ENCODE data around the gene PCDHB14.
"Not testable (repeated sequence)": the region's sequence is repeated elsewhere in the genome, so short reads cannot be mapped to it uniquely, and the experiment has no call there.

Gene PCDHB14

GRCh38 chr5:141223112-141223783 is at the start of gene PCDHB14:
Gene PCDHB14, plus strand, starts transcription at chr5:141223343. Its CDS starts 163 bp downstream, at chr5:141223506.
- peak; percentile 51 for DNase-seq

GRCh38 chr5:141174291-141175104 is 48.6 kb upstream of the PCDHB14 start:
- DNase-seq: not testable (repeated sequence)

GRCh38 chr5:141175933-141176332 is 47.2 kb upstream of the PCDHB14 start:
- DNase-seq: no peak

GRCh38 chr5:141177577-141178191 is 45.5 kb upstream of the PCDHB14 start, which contains the start of gene PCDHB8:
Gene PCDHB8, plus strand, starts transcription at chr5:141177790. Its CDS starts 245 bp downstream, at chr5:141178035.
- DNase-seq: not testable (repeated sequence)

- not testable (repeated sequence) for DNase-seq
These were observed 43.8 kb upstream of the PCDHB14 start for GRCh38 chr5:141179371-141179770.

GRCh38 chr5:141179876-141180275 is 43.3 kb upstream of the PCDHB14 start:
- DNase-seq: not testable (repeated sequence)

- DNase-seq: no peak
These were observed 42.8 kb upstream of the PCDHB14 start for GRCh38 chr5:141180313-141180712.

- DNase-seq: no peak
These were observed 40.9 kb upstream of the PCDHB14 start, which contains the start of gene PCDHB16 for GRCh38 chr5:141182248-141182647. Gene PCDHB16, plus strand, starts transcription at chr5:141182387. Its CDS starts 173 bp downstream, at chr5:141182560.

GRCh38 chr5:141184117-141184855 is 38.9 kb upstream of the PCDHB14 start:
- DNase-seq: not testable (repeated sequence)

GRCh38 chr5:141186897-141187512 is 36.1 kb upstream of the PCDHB14 start, which contains the start of gene PCDHB9:
Gene PCDHB9, plus strand, starts transcription at chr5:141187161. Its CDS starts 158 bp downstream, at chr5:141187319.
- DNase-seq: no peak

- not testable (repeated sequence) for DNase-seq
These were observed 34.5 kb upstream of the PCDHB14 start for GRCh38 chr5:141188682-141189081.

- DNase-seq: not testable (repeated sequence)
These were observed 34.0 kb upstream of the PCDHB14 start for GRCh38 chr5:141189131-141189530.

- DNase-seq: no peak
These were observed 30.9 kb upstream of the PCDHB14 start, which contains the start of gene PCDHB10 for GRCh38 chr5:141192110-141192725. Gene PCDHB10, plus strand, starts transcription at chr5:141192353. Its CDS starts 200 bp downstream, at chr5:141192553.

GRCh38 chr5:141194332-141194731 is 28.8 kb upstream of the PCDHB14 start:
- DNase-seq: not testable (repeated sequence)

GRCh38 chr5:141196363-141196762 is 26.8 kb upstream of the PCDHB14 start:
- DNase-seq: no peak

- peak; percentile 4 for DNase-seq
These were observed 23.5 kb upstream of the PCDHB14 start, which contains the start of gene PCDHB11 for GRCh38 chr5:141199359-141200235. Gene PCDHB11, plus strand, starts transcription at chr5:141199627. Its CDS starts 148 bp downstream, at chr5:141199775.

GRCh38 chr5:141201126-141201525 is 22.0 kb upstream of the PCDHB14 start:
- DNase-seq: not testable (repeated sequence)

GRCh38 chr5:141201646-141202045 is 21.5 kb upstream of the PCDHB14 start:
- DNase-seq: not testable (repeated sequence)

- no peak for DNase-seq
These were observed 14.7 kb upstream of the PCDHB14 start, which contains the start of gene PCDHB12 for GRCh38 chr5:141208478-141208877. Gene PCDHB12, plus strand, starts transcription at chr5:141208719. Its CDS starts 189 bp downstream, at chr5:141208908.

- not testable (repeated sequence) for DNase-seq
These were observed 12.9 kb upstream of the PCDHB14 start for GRCh38 chr5:141210281-141210680.

Data from NCI-H446 treated with DMSO at 0.1 percent for 48 hours (cell line).